HepG2 (cell line): ENCODE measurements around the gene ARPC1A. TPM values are rescaled to one million over a fixed set of nuclear protein-coding genes. Genes with fewer than 3 reads are reported as not detected.

Experiments
- ARNTL ChIP-seq: sonication (generic); formaldehyde crosslinking; IDR thresholded peaks from 2 replicates; pipeline ENCODE4 v1.4.0; 2020; ENCODE audit warnings: mild to moderate bottlenecking, missing genetic modification reagents
- BORCS8-MEF2B ChIP-seq: sonication (generic); formaldehyde crosslinking; IDR thresholded peaks from 2 replicates; pipeline ENCODE4 v1.8.0; 2022; ENCODE audit warnings: mild to moderate bottlenecking, missing genetic modification reagents
- ELF3 ChIP-seq: IDR thresholded peaks from 2 replicates; pipeline ENCODE4 v1.6.1; 2016; ENCODE audit warnings: missing genetic modification reagents, missing compliant biosample characterization
- FOXJ3 ChIP-seq: sonication (generic); formaldehyde crosslinking; IDR thresholded peaks from 2 replicates; pipeline ENCODE4 v1.4.0; 2020; ENCODE audit warnings: missing genetic modification reagents, mild to moderate bottlenecking, borderline replicate concordance
- KLF13 ChIP-seq: sonication (generic); formaldehyde crosslinking; IDR thresholded peaks from 2 replicates; pipeline ENCODE4 v1.4.0; 2020; ENCODE audit warnings: mild to moderate bottlenecking, missing genetic modification reagents
- KLF16 ChIP-seq, 2 experiments: sonication (generic) in 1 of 2; formaldehyde crosslinking in 1 of 2; IDR thresholded peaks; 2 replicates each; pipeline versions ENCODE4 v1.6.1 to v1.8.0; 2016 to 2023; ENCODE audit warnings: missing genetic modification reagents in 2 of 2, missing compliant biosample characterization in 1 of 2
- MAF1 ChIP-seq: sonication (generic); formaldehyde crosslinking; IDR thresholded peaks from 2 replicates; pipeline ENCODE4 v1.5.0; 2020; ENCODE audit warnings: missing genetic modification reagents, borderline replicate concordance
- MTF1 ChIP-seq: sonication (generic); formaldehyde crosslinking; IDR thresholded peaks from 2 replicates; pipeline ENCODE4 v1.5.0; 2020; ENCODE audit warnings: missing genetic modification reagents
- NAIF1 ChIP-seq: sonication (generic); formaldehyde crosslinking; IDR thresholded peaks from 2 replicates; pipeline ENCODE4 v1.5.0; 2020; ENCODE audit warnings: mild to moderate bottlenecking, missing genetic modification reagents, borderline replicate concordance
- NBN ChIP-seq: fragments of 450-650 bp; conservative IDR thresholded peaks from 2 replicates; pipeline ENCODE4 v1.6.1; 2017
- ONECUT2 ChIP-seq: sonication (generic); formaldehyde crosslinking; IDR thresholded peaks from 2 replicates; pipeline ENCODE4 v1.4.0; 2020; ENCODE audit warnings: missing genetic modification reagents
- PHF21A ChIP-seq: sonication (generic); formaldehyde crosslinking; IDR thresholded peaks from 2 replicates; pipeline ENCODE4 v1.5.0; 2020; ENCODE audit warnings: mild to moderate bottlenecking, missing genetic modification reagents
- RFXANK ChIP-seq: IDR thresholded peaks from 2 replicates; pipeline ENCODE4 v1.6.1; 2016
- RFXAP ChIP-seq: sonication (generic); formaldehyde crosslinking; IDR thresholded peaks from 2 replicates; pipeline ENCODE4 v1.4.0; 2020; ENCODE audit warnings: missing genetic modification reagents, borderline replicate concordance
- RXRA ChIP-seq: sonication (generic); formaldehyde crosslinking; IDR thresholded peaks from 2 replicates; pipeline ENCODE4 v1.5.1; 2020; ENCODE audit warnings: missing genetic modification reagents
- SRY ChIP-seq: sonication (generic); formaldehyde crosslinking; IDR thresholded peaks from 2 replicates; pipeline ENCODE4 v1.8.0; 2022; ENCODE audit warnings: mild to moderate bottlenecking, missing genetic modification reagents
- TCF12 ChIP-seq, 2 experiments: fragments of 450-650 bp in 1 of 2; sonication (generic) in 1 of 2; formaldehyde crosslinking in 1 of 2; IDR thresholded peaks; 2 replicates each; pipeline versions ENCODE4 v1.6.1 to v1.8.0; 2017 to 2022; ENCODE audit warnings: antibody characterized with exemption in 1 of 2, mild to moderate bottlenecking in 1 of 2, missing genetic modification reagents in 1 of 2, moderate library complexity in 1 of 2
- TRIM22 ChIP-seq: fragments of 450-650 bp; IDR thresholded peaks from 2 replicates; pipeline ENCODE4 v1.6.1; 2017
- YY1 ChIP-seq: IDR thresholded peaks from 2 replicates; pipeline ENCODE4 v1.6.1; 2011; ENCODE audit warnings: low read length, low read depth, moderate library complexity, mild to moderate bottlenecking; ENCODE audit not compliant: insufficient read depth, insufficient replicate concordance
- ZFP37 ChIP-seq: sonication (generic); formaldehyde crosslinking; IDR thresholded peaks from 2 replicates; pipeline ENCODE4 v1.4.0; 2020; ENCODE audit warnings: missing genetic modification reagents, borderline replicate concordance
- ZNF282 ChIP-seq: fragments of 450-650 bp; IDR thresholded peaks from 2 replicates; pipeline ENCODE4 v1.6.1; 2018; ENCODE audit not compliant: partially characterized antibody
- ZNF33A ChIP-seq: sonication (generic); formaldehyde crosslinking; IDR thresholded peaks from 2 replicates; pipeline ENCODE4 v1.5.1; 2020; ENCODE audit warnings: missing genetic modification reagents, mild to moderate bottlenecking, moderate library complexity, borderline replicate concordance
- ZNF607 ChIP-seq: sonication (generic); formaldehyde crosslinking; IDR thresholded peaks from 2 replicates; pipeline ENCODE4 v1.5.1; 2020; ENCODE audit warnings: missing genetic modification reagents, mild to moderate bottlenecking, borderline replicate concordance
- ZNF782 ChIP-seq: sonication (generic); formaldehyde crosslinking; IDR thresholded peaks from 2 replicates; pipeline ENCODE4 v1.4.0; 2020; ENCODE audit warnings: missing genetic modification reagents, mild to moderate bottlenecking, borderline replicate concordance
- ZSCAN29 ChIP-seq: sonication (generic); formaldehyde crosslinking; conservative IDR thresholded peaks from 2 replicates; pipeline ENCODE4 v1.4.0; 2020; ENCODE audit warnings: mild to moderate bottlenecking, missing genetic modification reagents
- ZSCAN30 ChIP-seq: sonication (generic); formaldehyde crosslinking; IDR thresholded peaks from 2 replicates; pipeline ENCODE4 v1.5.0; 2020; ENCODE audit warnings: mild to moderate bottlenecking, missing genetic modification reagents
- polyA plus RNA-seq, 8 experiments: library from polyadenylated mRNA; depleted of rRNA in 3 of 8; stranded (reverse) in 7 of 8; unstranded in 1 of 8; fragments of >200 nt; fragmentation: Illumina TruSeq in 4 of 8; extraction: Trizol in 4 of 8; gene quantifications; 2 replicates each; pipeline versions ENCODE4 v1.2.1 to v1.2.3, GENCODE V29; 2011 to 2016; ENCODE audit warnings: low read depth in 4 of 8, missing spikeins in 1 of 8, mixed read lengths in 1 of 8; ENCODE audit not compliant: insufficient read depth in 1 of 8
- total RNA-seq, 5 experiments: library from RNA; depleted of rRNA; stranded (reverse); fragments of >200 nt; fragmentation: Illumina TruSeq; extraction: Trizol; gene quantifications; 2 replicates each; pipeline ENCODE4 v1.2.3, GENCODE V29; 2016; ENCODE audit warnings: low read depth in 1 of 5
- TF ChIP-seq, protein P1 (sequence below): sonication (generic); formaldehyde crosslinking; IDR thresholded peaks from 2 replicates; pipeline ENCODE4 v1.5.0; 2020; ENCODE audit warnings: missing genetic modification reagents, mild to moderate bottlenecking, borderline replicate concordance
- TF ChIP-seq, protein P2 (sequence below): sonication (generic); formaldehyde crosslinking; IDR thresholded peaks from 2 replicates; pipeline ENCODE4 v1.5.0; 2020; ENCODE audit warnings: mild to moderate bottlenecking, missing genetic modification reagents

The ARPC1A gene
- total and polyA plus RNA-seq, 2 of the 13 experiments (the other 11 are each of a cell fraction or from before 2014, with no cell fraction given) = 44.3 to 88.5 TPM

GRCh38 chr7:99380823-99381663 is 55.3 kb downstream of the ARPC1A start (continued):
- TF ChIP-seq ZFP37 (CRISPR knock-in tag) (no peak), NBN (no peak), YY1 (peak; percentile 16), RFXAP (CRISPR knock-in tag) (no peak), ZNF607 (no peak), SRY (CRISPR knock-in tag) (no peak), RXRA (CRISPR knock-in tag) (peak; percentile 83; the same call in 1 of the 2 replicates), RFXANK (CRISPR knock-in tag) (no peak), NAIF1 (CRISPR knock-in tag) (no peak), ZNF282 (no peak), ZSCAN30 (CRISPR knock-in tag) (no peak), ZSCAN29 (CRISPR knock-in tag) (no peak), TCF12 (IDR thresholded peaks at IDR 0.05) (no peak), TCF12 (CRISPR knock-in tag; IDR thresholded peaks at IDR 0.05) (no peak), MAF1 (no peak), BORCS8-MEF2B (CRISPR knock-in tag) (no peak), TRIM22 (no peak), ONECUT2 (CRISPR knock-in tag) (no peak), KLF13 (no peak), FOXJ3 (CRISPR knock-in tag) (no peak), ARNTL (CRISPR knock-in tag) (no peak; the same call in 1 of the 2 replicates), PHF21A (CRISPR knock-in tag) (no peak), ZNF33A (CRISPR knock-in tag) (no peak), KLF16 (CRISPR knock-in tag; IDR thresholded peaks at IDR 0.05) (no peak), ZNF782 (CRISPR knock-in tag) (no peak), ELF3 (CRISPR knock-in tag) (no peak), MTF1 (CRISPR knock-in tag) (no peak)
- TF ChIP-seq, protein P1, sequence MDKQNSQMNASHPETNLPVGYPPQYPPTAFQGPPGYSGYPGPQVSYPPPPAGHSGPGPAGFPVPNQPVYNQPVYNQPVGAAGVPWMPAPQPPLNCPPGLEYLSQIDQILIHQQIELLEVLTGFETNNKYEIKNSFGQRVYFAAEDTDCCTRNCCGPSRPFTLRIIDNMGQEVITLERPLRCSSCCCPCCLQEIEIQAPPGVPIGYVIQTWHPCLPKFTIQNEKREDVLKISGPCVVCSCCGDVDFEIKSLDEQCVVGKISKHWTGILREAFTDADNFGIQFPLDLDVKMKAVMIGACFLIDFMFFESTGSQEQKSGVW (CRISPR knock-in tag) = no peak
- TF ChIP-seq, protein P2, sequence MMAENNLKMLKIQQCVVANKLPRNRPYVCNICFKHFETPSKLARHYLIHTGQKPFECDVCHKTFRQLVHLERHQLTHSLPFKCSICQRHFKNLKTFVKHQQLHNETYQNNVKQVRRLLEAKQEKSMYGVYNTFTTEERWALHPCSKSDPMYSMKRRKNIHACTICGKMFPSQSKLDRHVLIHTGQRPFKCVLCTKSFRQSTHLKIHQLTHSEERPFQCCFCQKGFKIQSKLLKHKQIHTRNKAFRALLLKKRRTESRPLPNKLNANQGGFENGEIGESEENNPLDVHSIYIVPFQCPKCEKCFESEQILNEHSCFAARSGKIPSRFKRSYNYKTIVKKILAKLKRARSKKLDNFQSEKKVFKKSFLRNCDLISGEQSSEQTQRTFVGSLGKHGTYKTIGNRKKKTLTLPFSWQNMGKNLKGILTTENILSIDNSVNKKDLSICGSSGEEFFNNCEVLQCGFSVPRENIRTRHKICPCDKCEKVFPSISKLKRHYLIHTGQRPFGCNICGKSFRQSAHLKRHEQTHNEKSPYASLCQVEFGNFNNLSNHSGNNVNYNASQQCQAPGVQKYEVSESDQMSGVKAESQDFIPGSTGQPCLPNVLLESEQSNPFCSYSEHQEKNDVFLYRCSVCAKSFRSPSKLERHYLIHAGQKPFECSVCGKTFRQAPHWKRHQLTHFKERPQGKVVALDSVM = no peak; the same call in 1 of the 2 replicates
